CD14-positive monocyte (primary cell): Measurements from ENCODE around the gene TM2D3. TPM values are rescaled to one million over a fixed set of nuclear protein-coding genes. Genes with fewer than 3 reads are reported as not detected.
A peak's percentile ranks its signal among the peaks of the same experiment; 100 is the strongest.
"Not testable (repeated sequence)": the region's sequence is repeated elsewhere in the genome, so short reads cannot be mapped to it uniquely, and the experiment has no call there.

Experiments
- DNase-seq, 3 donors: peaks; one replicate each; pipeline ENCODE4 v3.0.0-alpha.2; 2011 to 2022
- H2AFZ ChIP-seq: 2 replicates; pipeline ENCODE4 v1.6.0; 2012; ENCODE audit warnings: mild to moderate bottlenecking, low read depth, low read length, inconsistent platforms; ENCODE audit not compliant: insufficient read depth, poor library complexity, severe bottlenecking
- H3K27ac ChIP-seq, 2 donors: 1 replicate in 1 of 2; 2 replicates in 1 of 2; pipeline ENCODE4 v1.5.1; 2012 to 2013; ENCODE audit warnings: low read length in 2 of 2, control low read depth in 1 of 2, inconsistent platforms in 1 of 2, low read depth in 1 of 2, mild to moderate bottlenecking in 1 of 2
- H3K27me3 ChIP-seq, 2 donors: one replicate each; pipeline versions ENCODE4 v1.6.0 to v1.6.1; 2011 to 2013; ENCODE audit warnings: low read length in 2 of 2; ENCODE audit not compliant: control insufficient read depth in 2 of 2, insufficient read depth in 2 of 2
- H3K36me3 ChIP-seq, 2 donors: replicated peaks in 1 of 2; 1 replicate in 1 of 2; 2 replicates in 1 of 2; pipeline versions ENCODE4 v1.5.1 to v1.6.1; 2012 to 2013; ENCODE audit warnings: low read length in 2 of 2, control low read depth in 1 of 2, inconsistent platforms in 1 of 2, mild to moderate bottlenecking in 1 of 2; ENCODE audit not compliant: insufficient read depth in 2 of 2, control insufficient read depth in 1 of 2
- H3K4me1 ChIP-seq, 2 donors: 1 replicate in 1 of 2; 2 replicates in 1 of 2; pipeline versions ENCODE4 v1.5.1 to v1.6.1; 2012 to 2013; ENCODE audit warnings: low read length in 2 of 2, control low read depth in 1 of 2, inconsistent platforms in 1 of 2, mild to moderate bottlenecking in 1 of 2, moderate library complexity in 1 of 2; ENCODE audit not compliant: insufficient read depth in 2 of 2, control insufficient read depth in 1 of 2
- H3K4me2 ChIP-seq: replicated peaks from 2 replicates; pipeline ENCODE3; 2012; ENCODE audit warnings: low read length, moderate library complexity, mild to moderate bottlenecking; ENCODE audit not compliant: poor library complexity, severe bottlenecking; ENCODE audit errors: extremely low read depth
- H3K4me3 ChIP-seq, 3 experiments: fragments of 200-600 bp in 1 of 3; sonication (generic) in 1 of 3; replicated peaks in 1 of 3; 1 replicate in 2 of 3; 2 replicates in 1 of 3; pipeline ENCODE4 v1.5.1; 2011 to 2013; ENCODE audit warnings: low read length in 3 of 3, mild to moderate bottlenecking in 3 of 3, control low read depth in 2 of 3, low read depth in 2 of 3, inconsistent platforms in 1 of 3, moderate library complexity in 1 of 3
- H3K79me2 ChIP-seq: 2 replicates; pipeline ENCODE4 v1.6.0; 2012; ENCODE audit warnings: mild to moderate bottlenecking, control low read depth, inconsistent platforms, low read length, moderate library complexity; ENCODE audit not compliant: insufficient read depth
- H3K9ac ChIP-seq: 2 replicates; pipeline ENCODE4 v1.6.0; 2017; ENCODE audit warnings: low read length, mild to moderate bottlenecking; ENCODE audit not compliant: insufficient read depth, poor library complexity, severe bottlenecking
- H3K9me3 ChIP-seq, 2 donors: replicated peaks in 1 of 2; 1 replicate in 1 of 2; 2 replicates in 1 of 2; pipeline versions ENCODE4 v1.5.1 to v1.6.1; 2012 to 2013; ENCODE audit warnings: low read length in 2 of 2, control low read depth in 1 of 2; ENCODE audit not compliant: control insufficient read depth in 1 of 2, insufficient read depth in 1 of 2
- H4K20me1 ChIP-seq: 2 replicates; pipeline ENCODE4 v1.6.0; 2012; ENCODE audit warnings: mild to moderate bottlenecking, low read length, control low read depth, moderate library complexity; ENCODE audit not compliant: insufficient read depth
- H3K27ac Mint-ChIP-seq, 7 donors: one replicate each; pipeline ENCODE4 v1.8.0; 2020; ENCODE audit warnings: mild to moderate bottlenecking in 7 of 7, mixed read lengths in 7 of 7, moderate library complexity in 6 of 7, inconsistent platforms in 2 of 7
- H3K27me3 Mint-ChIP-seq, 3 donors: one replicate each; pipeline ENCODE4 v1.8.0; 2021 to 2022; ENCODE audit warnings: low read depth in 3 of 3, mild to moderate bottlenecking in 3 of 3, mixed read lengths in 3 of 3, moderate library complexity in 3 of 3, inconsistent platforms in 1 of 3
- H3K36me3 Mint-ChIP-seq, 2 donors: one replicate each; pipeline ENCODE4 v1.8.0; 2020; ENCODE audit warnings: mixed read lengths in 2 of 2, inconsistent platforms in 1 of 2, mild to moderate bottlenecking in 1 of 2
- H3K4me1 Mint-ChIP-seq: one replicate; pipeline ENCODE4 v1.8.0; 2020; ENCODE audit warnings: mild to moderate bottlenecking, mixed read lengths
- H3K4me3 Mint-ChIP-seq, 2 donors: one replicate each; pipeline ENCODE4 v1.8.0; 2020; ENCODE audit warnings: mild to moderate bottlenecking in 2 of 2, mixed read lengths in 2 of 2, moderate library complexity in 1 of 2
- H3K9me3 Mint-ChIP-seq, 7 donors: one replicate each; pipeline ENCODE4 v1.8.0; 2020 to 2022; ENCODE audit warnings: mixed read lengths in 7 of 7, mild to moderate bottlenecking in 6 of 7, moderate library complexity in 6 of 7, inconsistent platforms in 2 of 7
- CTCF ChIP-seq: fragments of 200-600 bp; IDR thresholded peaks from one replicate; pipeline ENCODE4 v1.8.0; 2022; ENCODE audit warnings: antibody characterized with exemption, mild to moderate bottlenecking
- WGBS: methylation state at CpG from one replicate; pipeline ENCODE4 v1.1.5; 2013; ENCODE audit warnings: missing lambda C conversion rate; ENCODE audit not compliant: insufficient coverage; 5-methylcytosine and 5-hydroxymethylcytosine counted together
- intact Hi-C, 2 donors: fragments of 100-400 bp; cut with micrococcal nuclease; formaldehyde crosslinking; loops; one replicate each; pipeline versions ENCODE4 v1.15.0 to v1.15.1; 2023
- polyA plus RNA-seq, 3 donors: library from polyadenylated mRNA; depleted of rRNA in 1 of 3; unstranded in 2 of 3; stranded (reverse) in 1 of 3; fragments of 300-500 nt in 2 of 3; fragments of >200 nt in 1 of 3; fragmentation: Illumina TruSeq in 2 of 3; gene quantifications; 1 replicate in 2 of 3; 2 replicates in 1 of 3; pipeline ENCODE4 v1.2.3, GENCODE V29; 2012 to 2021

The TM2D3 gene
- polyA plus RNA-seq, 3 donors: 22.9 to 54.6 (median 26.5) TPM

- H3K9me3 ChIP-seq, H3K27me3 ChIP-seq, H3K9me3 Mint-ChIP-seq, H3K36me3 Mint-ChIP-seq, H3K27me3 Mint-ChIP-seq, DNase-seq, H3K36me3 ChIP-seq, H3K9ac ChIP-seq, H4K20me1 ChIP-seq: not testable (repeated sequence)
- WGBS: no CpG with 5 or more reads among the region's 10 CpGs
- peaks cover 43 to 49% of the 10 kb centered on the region in 2 donors for H3K4me1 ChIP-seq
- Mint-ChIP-seq H3K4me3 (peak overlapping the region; percentile 40 to 54), H3K27ac (peak overlapping the region; percentile 46 to 99 (median 86)), H3K4me1 (peaks cover 45% of the 10 kb centered on the region)
- TF ChIP-seq CTCF: peak; percentile 18
- peaks cover 28% of the 10 kb centered on the region for H3K79me2 ChIP-seq
- H3K4me3 ChIP-seq: peak overlapping the region in 1 of 3 experiments; percentile 15
- H3K4me2 ChIP-seq: peak overlapping the region; percentile 35
- intact Hi-C loops: loop anchor here (5.0 to 10.0 kb wide), 7 partner anchors 68 to 1050 kb away; partner anchors contain the start of genes ASB7 (in 1 of the 2), LINS1 (in 1 of the 2), SELENOS (in 1 of the 2) and TARS3 (in 1 of the 2)
- H2AFZ ChIP-seq: peak overlapping the region; percentile 49
- peak overlapping the region in 1 of 2 donors; percentile 99 for H3K27ac ChIP-seq
Observed at GRCh38 chr15:101654624-101655337, 2.6 kb upstream of the TM2D3 start.

- DNase-seq: peak; percentile 77 to 88 (median 79)
- Histone ChIP-seq H3K4me1 (peaks cover 48 to 50% of the 10 kb centered on the region in 2 donors), H3K4me3 (peak overlapping the region in 1 of 3 experiments; percentile 15), H3K36me3 (peaks cover 0 to 7% of the 10 kb centered on the region in 2 donors), H3K9ac (no peak overlapping the region), H3K9me3 (no peaks in the 10 kb centered on the region), H3K27me3 (no peaks in the 10 kb centered on the region), H2AFZ (peak overlapping the region; percentile 49), H3K27ac (peak overlapping the region in 1 of 2 donors; percentile 99), H4K20me1 (no peaks in the 10 kb centered on the region), H3K4me2 (peak overlapping the region; percentile 35), H3K79me2 (peaks cover 34% of the 10 kb centered on the region)
- Mint-ChIP-seq H3K4me1 (peaks cover 50% of the 10 kb centered on the region), H3K36me3 (peaks cover 7 to 9% of the 10 kb centered on the region in 2 donors), H3K4me3 (peak overlapping the region; percentile 40 to 54), H3K9me3 (no peaks in the 10 kb centered on the region), H3K27ac (peak overlapping the region; percentile 46 to 99 (median 86)), H3K27me3 (no peaks in the 10 kb centered on the region)
- intact Hi-C loops: loop anchor here (5.0 to 10.0 kb wide), 7 partner anchors 68 to 1049 kb away; partner anchors contain the start of genes ASB7 (in 1 of the 2), LINS1 (in 1 of the 2), SELENOS (in 1 of the 2) and TARS3 (in 1 of the 2)
- no peak for TF ChIP-seq CTCF
- WGBS: 27% methylated on average over 6 of the region's 8 CpGs
Observed at GRCh38 chr15:101654171-101654570, 2.0 kb upstream of the TM2D3 start.
